ENCODE measurements around the gene ABHD17A. TPM values are rescaled to one million over a fixed set of nuclear protein-coding genes. Genes with fewer than 3 reads are reported as not detected.
A peak's percentile ranks its signal among the peaks of the same experiment; 100 is the strongest.

ABHD17A gene
- total and polyA plus RNA-seq, 9 of the 15 experiments (the other 6 are each of a cell fraction or from before 2014, with no cell fraction given) = 0.04 to 135 (median 21.8) TPM; not detected in 1

DNA sequence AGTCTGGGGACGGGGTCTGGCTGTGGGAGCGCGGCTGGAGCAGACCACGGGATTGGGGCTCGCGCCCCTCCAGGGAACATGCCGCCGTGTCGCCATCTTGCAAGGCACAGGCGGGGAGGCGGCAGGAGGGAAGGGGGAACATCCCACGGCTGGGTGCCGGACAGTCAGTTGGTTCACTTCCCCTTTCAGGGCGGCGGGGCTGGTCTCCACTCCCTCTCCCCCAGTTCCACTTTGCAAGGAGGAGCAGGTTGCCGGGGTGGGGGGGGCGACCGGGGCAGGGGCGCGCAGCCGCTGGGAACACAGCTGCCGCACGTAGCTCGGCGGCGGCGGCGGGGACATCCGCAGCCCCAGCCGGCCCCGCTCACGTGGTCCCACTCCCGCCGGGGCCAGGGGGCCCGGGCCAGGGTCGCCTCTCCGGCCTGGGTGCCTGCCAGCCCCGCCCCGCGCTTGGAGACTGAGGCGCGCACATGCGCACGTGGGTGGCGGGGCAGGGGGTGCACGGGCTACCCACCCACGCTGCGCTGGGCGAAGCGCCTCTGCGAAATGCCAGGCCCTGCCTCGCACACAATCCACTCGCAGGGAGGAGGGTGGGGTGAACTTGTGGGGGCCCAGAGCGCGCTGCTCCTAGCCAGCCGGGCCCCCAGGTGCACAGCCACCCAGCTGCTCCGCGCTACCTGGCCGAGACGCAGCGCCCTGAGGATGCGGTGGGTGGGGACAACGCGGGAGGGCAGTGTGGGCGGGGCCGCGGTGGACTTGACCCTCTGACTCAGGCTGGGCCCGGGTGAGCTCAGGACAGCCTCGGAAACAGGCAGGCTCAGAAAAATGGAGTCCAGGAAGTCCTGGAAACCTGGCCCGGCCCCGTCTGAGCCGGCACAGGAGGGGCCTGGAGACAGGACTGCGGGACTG, 28.3 kb downstream of the ABHD17A start:
- H3K9me3 ChIP-seq (replicated peaks; ENCODE audit: control insufficient read depth, insufficient read depth, low read depth, low read length) = no peaks in the 10 kb centered on the region
- H3K27me3 ChIP-seq (ENCODE audit: control insufficient read depth in 2 of 2, insufficient read depth in 2 of 2, low read length in 2 of 2) = no peaks in the 10 kb centered on the region
- H3K4me3 ChIP-seq = peak overlapping the region; percentile 57
- intact Hi-C loops (cut with micrococcal nuclease) (no loop called here), in situ Hi-C loops (cut with MboI) (no loop called here)
- FAIRE-seq = peak; percentile 96
- H3K9me1 ChIP-seq (ENCODE audit: control insufficient read depth, insufficient read depth, low read length) = peaks cover 5% of the 10 kb centered on the region
- POLR2A ChIA-PET = interaction anchor here (0.6 to 5.2 kb wide), 12 partner anchors 8 to 554 kb away, joined by 3 to 46 read pairs (median 5); no protein-coding TSS in a partner anchor
- H3K36me3 ChIP-seq (ENCODE audit: control insufficient read depth, insufficient read depth, low read length) = peaks cover 20% of the 10 kb centered on the region; the same call in 1 of the 3 replicates
- peak overlapping the region; percentile 85 for H3K4me2 ChIP-seq (ENCODE audit: insufficient read depth, low read length)
- ATAC-seq = peak; percentile 70
- H3K4me1 ChIP-seq (replicated peaks in 1 of 2; ENCODE audit: control insufficient read depth in 2 of 2, insufficient read depth in 2 of 2, low read length in 2 of 2) = peaks cover 75 to 99% of the 10 kb centered on the region in 2 experiments
- H3K27ac ChIP-seq (ENCODE audit: extremely low read depth, low read depth, low read length) = peak overlapping the region; percentile 90
- 0% methylated on average over 44 of the region's 73 CpGs for WGBS (ENCODE audit: insufficient coverage, low coverage, missing lambda C conversion rate)
- peak; percentile 59 to 95 (median 74) for DNase-seq (ENCODE audit: extremely low read depth in 1 of 4, low spot score in 3 of 4)
- peaks cover 99% of the 10 kb centered on the region for H3K79me2 ChIP-seq (ENCODE audit: control insufficient read depth, insufficient read depth, low read length)
- BruUV-seq (replicated peaks) = no TSS peak
- peak overlapping the region; percentile 58 for H2AFZ ChIP-seq (ENCODE audit: low read depth, low read length)
- CTCF ChIA-PET (ENCODE audit: low intra/inter-chr PET ratio) = no interaction called here
- H3K9ac ChIP-seq (ENCODE audit: insufficient read depth in 1 of 2, low read depth in 2 of 2, low read length in 2 of 2) = peak overlapping the region; percentile 83 to 97
- peaks cover 30% of the 10 kb centered on the region for H4K20me1 ChIP-seq (replicated peaks; ENCODE audit: control insufficient read depth, insufficient read depth, low read length)
- TF ChIP-seq, protein P1, sequence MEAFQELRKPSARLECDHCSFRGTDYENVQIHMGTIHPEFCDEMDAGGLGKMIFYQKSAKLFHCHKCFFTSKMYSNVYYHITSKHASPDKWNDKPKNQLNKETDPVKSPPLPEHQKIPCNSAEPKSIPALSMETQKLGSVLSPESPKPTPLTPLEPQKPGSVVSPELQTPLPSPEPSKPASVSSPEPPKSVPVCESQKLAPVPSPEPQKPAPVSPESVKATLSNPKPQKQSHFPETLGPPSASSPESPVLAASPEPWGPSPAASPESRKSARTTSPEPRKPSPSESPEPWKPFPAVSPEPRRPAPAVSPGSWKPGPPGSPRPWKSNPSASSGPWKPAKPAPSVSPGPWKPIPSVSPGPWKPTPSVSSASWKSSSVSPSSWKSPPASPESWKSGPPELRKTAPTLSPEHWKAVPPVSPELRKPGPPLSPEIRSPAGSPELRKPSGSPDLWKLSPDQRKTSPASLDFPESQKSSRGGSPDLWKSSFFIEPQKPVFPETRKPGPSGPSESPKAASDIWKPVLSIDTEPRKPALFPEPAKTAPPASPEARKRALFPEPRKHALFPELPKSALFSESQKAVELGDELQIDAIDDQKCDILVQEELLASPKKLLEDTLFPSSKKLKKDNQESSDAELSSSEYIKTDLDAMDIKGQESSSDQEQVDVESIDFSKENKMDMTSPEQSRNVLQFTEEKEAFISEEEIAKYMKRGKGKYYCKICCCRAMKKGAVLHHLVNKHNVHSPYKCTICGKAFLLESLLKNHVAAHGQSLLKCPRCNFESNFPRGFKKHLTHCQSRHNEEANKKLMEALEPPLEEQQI (IDR thresholded peaks at IDR 0.05) = no peak
- TF ChIP-seq, protein P2, sequence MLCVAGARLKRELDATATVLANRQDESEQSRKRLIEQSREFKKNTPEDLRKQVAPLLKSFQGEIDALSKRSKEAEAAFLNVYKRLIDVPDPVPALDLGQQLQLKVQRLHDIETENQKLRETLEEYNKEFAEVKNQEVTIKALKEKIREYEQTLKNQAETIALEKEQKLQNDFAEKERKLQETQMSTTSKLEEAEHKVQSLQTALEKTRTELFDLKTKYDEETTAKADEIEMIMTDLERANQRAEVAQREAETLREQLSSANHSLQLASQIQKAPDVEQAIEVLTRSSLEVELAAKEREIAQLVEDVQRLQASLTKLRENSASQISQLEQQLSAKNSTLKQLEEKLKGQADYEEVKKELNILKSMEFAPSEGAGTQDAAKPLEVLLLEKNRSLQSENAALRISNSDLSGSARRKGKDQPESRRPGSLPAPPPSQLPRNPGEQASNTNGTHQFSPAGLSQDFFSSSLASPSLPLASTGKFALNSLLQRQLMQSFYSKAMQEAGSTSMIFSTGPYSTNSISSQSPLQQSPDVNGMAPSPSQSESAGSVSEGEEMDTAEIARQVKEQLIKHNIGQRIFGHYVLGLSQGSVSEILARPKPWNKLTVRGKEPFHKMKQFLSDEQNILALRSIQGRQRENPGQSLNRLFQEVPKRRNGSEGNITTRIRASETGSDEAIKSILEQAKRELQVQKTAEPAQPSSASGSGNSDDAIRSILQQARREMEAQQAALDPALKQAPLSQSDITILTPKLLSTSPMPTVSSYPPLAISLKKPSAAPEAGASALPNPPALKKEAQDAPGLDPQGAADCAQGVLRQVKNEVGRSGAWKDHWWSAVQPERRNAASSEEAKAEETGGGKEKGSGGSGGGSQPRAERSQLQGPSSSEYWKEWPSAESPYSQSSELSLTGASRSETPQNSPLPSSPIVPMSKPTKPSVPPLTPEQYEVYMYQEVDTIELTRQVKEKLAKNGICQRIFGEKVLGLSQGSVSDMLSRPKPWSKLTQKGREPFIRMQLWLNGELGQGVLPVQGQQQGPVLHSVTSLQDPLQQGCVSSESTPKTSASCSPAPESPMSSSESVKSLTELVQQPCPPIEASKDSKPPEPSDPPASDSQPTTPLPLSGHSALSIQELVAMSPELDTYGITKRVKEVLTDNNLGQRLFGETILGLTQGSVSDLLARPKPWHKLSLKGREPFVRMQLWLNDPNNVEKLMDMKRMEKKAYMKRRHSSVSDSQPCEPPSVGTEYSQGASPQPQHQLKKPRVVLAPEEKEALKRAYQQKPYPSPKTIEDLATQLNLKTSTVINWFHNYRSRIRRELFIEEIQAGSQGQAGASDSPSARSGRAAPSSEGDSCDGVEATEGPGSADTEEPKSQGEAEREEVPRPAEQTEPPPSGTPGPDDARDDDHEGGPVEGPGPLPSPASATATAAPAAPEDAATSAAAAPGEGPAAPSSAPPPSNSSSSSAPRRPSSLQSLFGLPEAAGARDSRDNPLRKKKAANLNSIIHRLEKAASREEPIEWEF (CRISPR knock-in tag; IDR thresholded peaks at IDR 0.05) = no peak
- TF ChIP-seq ZNF121 (CRISPR knock-in tag; conservative IDR thresholded peaks at IDR 0.05) = no peak
- TF ChIP-seq HDGF (IDR thresholded peaks at IDR 0.05) = no peak

Data from K562 (cell line).